ENCODE measurements around the gene GALNT11.

DNA sequence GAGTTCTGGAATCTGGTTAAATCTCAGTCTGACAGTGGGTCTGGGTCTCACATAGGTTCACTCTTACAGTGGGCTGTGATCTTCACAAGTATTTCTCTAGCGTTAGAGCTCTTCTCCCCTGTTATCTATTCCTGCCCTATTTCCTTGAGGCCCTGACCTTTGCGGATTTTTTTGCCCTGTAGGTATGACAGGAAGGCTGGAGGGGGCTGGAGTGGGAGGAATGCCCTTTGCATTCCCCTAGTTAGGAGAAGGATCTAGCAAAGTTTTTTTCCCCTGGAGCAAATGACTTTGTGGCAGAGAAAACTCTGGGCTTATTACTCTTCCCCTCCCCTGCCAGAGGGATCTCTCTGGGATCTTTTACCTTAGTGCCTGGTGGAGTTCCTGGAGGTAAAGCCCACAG is 49.2 kb downstream of the GALNT11 start:
- TF ChIP-seq POLR2A (IDR thresholded peaks at IDR 0.05), result no peak
- TF ChIP-seq, protein P1, sequence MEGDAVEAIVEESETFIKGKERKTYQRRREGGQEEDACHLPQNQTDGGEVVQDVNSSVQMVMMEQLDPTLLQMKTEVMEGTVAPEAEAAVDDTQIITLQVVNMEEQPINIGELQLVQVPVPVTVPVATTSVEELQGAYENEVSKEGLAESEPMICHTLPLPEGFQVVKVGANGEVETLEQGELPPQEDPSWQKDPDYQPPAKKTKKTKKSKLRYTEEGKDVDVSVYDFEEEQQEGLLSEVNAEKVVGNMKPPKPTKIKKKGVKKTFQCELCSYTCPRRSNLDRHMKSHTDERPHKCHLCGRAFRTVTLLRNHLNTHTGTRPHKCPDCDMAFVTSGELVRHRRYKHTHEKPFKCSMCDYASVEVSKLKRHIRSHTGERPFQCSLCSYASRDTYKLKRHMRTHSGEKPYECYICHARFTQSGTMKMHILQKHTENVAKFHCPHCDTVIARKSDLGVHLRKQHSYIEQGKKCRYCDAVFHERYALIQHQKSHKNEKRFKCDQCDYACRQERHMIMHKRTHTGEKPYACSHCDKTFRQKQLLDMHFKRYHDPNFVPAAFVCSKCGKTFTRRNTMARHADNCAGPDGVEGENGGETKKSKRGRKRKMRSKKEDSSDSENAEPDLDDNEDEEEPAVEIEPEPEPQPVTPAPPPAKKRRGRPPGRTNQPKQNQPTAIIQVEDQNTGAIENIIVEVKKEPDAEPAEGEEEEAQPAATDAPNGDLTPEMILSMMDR (IDR thresholded peaks at IDR 0.05), result no peak
